Lower lobe of right lung (tissue), 2 donors: ENCODE results near the gene CHCHD10. TPM values are rescaled to one million over a fixed set of nuclear protein-coding genes. Genes with fewer than 3 reads are reported as not detected.

Experiments used
- ATAC-seq, 2 donors: fragments of 200-7000 bp; cut with Tn5 transposase; one replicate each; pipeline ENCODE4 v1.9.1; 2020 to 2022; ENCODE audit warnings: mild to moderate bottlenecking in 2 of 2, moderate library complexity in 2 of 2
- DNase-seq: peaks from one replicate; pipeline ENCODE4 v3.0.0-alpha.2; 2020
- H3K27ac ChIP-seq: fragments of 200-600 bp; one replicate; pipeline ENCODE4 v1.8.0; 2022
- H3K27me3 ChIP-seq: fragments of 200-600 bp; one replicate; pipeline ENCODE4 v1.8.0; 2022; ENCODE audit warnings: low read depth
- H3K36me3 ChIP-seq: fragments of 200-600 bp; one replicate; pipeline ENCODE4 v1.8.0; 2022; ENCODE audit warnings: mild to moderate bottlenecking
- H3K4me1 ChIP-seq: fragments of 200-600 bp; one replicate; pipeline ENCODE4 v1.8.0; 2022
- H3K4me3 ChIP-seq: fragments of 200-600 bp; one replicate; pipeline ENCODE4 v1.8.0; 2022; ENCODE audit warnings: mild to moderate bottlenecking
- H3K9me3 ChIP-seq: fragments of 200-600 bp; one replicate; pipeline ENCODE4 v1.8.0; 2022
- intact Hi-C: fragments of 100-400 bp; cut with DNase I; formaldehyde crosslinking; loops from one replicate; pipeline ENCODE4 v1.11.0; 2022
- total RNA-seq: library from RNA; stranded (reverse); fragmentation: NEBNext Ultra II Directional; extraction: Animal tissue kit (Norgen Biotek cat#: 25700); gene quantifications from one replicate; pipeline ENCODE4 v1.2.1, GENCODE V29; 2021
- TF ChIP-seq, protein P1 (sequence below): fragments of 200-600 bp; IDR thresholded peaks from one replicate; pipeline ENCODE4 v1.8.0; 2022; ENCODE audit warnings: antibody characterized with exemption, mild to moderate bottlenecking
- donor health status: DM: no; HTN: yes; CAD: no; lungs with severe emphysema.

CHCHD10 gene
- total RNA-seq, 1 donor from 2014 or later = 114 TPM

DNA sequence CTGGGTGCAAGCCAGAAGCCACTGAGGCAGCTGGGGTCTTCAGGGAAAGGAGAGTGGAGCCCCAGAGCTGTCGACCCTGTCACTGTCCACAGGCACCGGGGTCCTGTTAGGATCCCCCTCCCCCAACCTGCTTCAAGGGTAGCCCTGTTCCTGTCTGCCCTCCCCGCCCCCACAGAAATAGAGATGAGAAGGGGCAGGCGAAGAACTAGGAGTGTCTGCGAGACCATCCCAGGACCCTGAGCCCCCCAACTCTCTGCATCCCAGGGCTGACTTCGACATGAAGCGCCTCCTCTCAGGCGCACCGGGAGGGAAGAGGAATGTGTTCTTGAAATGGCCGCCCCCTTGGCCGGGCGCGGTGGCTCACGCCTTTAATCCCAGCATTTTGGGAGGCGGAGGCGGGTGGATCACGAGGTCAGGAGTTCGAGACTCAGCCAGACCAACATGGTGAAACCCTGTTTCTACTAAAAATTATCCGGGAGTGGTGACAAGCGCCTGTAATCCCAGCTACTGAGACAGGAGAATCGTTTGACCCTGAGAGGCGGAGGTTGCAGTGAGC, 16.3 kb downstream of the CHCHD10 start:
- Histone ChIP-seq H3K4me3 (peak overlapping the region; percentile 70), H3K36me3 (no peaks in the 10 kb centered on the region), H3K9me3 (no peaks in the 10 kb centered on the region), H3K27ac (peak overlapping the region; percentile 93), H3K4me1 (peaks cover 14% of the 10 kb centered on the region), H3K27me3 (no peaks in the 10 kb centered on the region)
- TF ChIP-seq, protein P1, sequence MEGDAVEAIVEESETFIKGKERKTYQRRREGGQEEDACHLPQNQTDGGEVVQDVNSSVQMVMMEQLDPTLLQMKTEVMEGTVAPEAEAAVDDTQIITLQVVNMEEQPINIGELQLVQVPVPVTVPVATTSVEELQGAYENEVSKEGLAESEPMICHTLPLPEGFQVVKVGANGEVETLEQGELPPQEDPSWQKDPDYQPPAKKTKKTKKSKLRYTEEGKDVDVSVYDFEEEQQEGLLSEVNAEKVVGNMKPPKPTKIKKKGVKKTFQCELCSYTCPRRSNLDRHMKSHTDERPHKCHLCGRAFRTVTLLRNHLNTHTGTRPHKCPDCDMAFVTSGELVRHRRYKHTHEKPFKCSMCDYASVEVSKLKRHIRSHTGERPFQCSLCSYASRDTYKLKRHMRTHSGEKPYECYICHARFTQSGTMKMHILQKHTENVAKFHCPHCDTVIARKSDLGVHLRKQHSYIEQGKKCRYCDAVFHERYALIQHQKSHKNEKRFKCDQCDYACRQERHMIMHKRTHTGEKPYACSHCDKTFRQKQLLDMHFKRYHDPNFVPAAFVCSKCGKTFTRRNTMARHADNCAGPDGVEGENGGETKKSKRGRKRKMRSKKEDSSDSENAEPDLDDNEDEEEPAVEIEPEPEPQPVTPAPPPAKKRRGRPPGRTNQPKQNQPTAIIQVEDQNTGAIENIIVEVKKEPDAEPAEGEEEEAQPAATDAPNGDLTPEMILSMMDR = no peak
- intact Hi-C loops = no loop called here
- ATAC-seq (peak; percentile 30 to 49), DNase-seq (no peak)

DNA sequence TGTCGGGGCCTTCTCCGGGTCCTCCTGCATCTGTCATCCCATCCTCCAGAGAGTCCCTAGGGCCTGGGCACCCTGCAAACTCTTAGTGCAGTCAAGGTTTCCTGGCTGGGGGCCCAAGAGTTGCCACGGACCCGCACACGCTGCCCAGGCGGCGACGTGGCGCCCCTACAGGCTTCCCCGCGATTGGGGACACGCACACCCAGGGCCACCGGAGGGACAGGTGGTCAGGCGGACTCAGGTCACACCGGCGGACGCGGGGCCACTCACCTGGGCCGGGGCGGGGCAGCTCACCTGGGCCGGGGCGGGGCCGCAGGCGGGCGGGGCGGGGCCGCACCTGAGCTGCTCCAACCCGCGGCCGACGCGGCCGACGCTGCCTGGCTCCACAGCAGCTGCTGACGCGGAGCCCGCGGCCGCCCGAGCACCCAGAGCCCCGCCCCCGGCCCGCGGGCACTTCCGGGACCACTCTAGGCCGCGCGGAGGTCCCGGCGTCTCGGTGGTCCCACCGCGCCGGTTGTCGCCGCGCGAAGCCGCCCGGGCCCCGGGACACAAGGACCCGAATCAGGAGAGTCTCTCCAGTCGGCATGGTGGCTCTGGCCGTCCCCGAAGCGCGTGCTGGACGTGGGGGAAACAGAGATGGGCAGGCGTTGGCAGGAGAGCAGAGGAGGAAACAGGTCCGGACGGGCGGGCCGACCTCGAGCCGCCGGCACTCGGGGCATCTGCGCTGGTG, 16.9 kb downstream of the CHCHD10 start, which contains the start of gene ZNF70:
TSS of gene ZNF70 (minus strand) at position 399 of the 727 bp plus-strand sequence. CDS start 5,972 bp downstream, outside the sequence.
- DNase-seq = peak; percentile 95
- intact Hi-C loops = no loop called here
- peak; percentile 98 to 99 for ATAC-seq

DNA sequence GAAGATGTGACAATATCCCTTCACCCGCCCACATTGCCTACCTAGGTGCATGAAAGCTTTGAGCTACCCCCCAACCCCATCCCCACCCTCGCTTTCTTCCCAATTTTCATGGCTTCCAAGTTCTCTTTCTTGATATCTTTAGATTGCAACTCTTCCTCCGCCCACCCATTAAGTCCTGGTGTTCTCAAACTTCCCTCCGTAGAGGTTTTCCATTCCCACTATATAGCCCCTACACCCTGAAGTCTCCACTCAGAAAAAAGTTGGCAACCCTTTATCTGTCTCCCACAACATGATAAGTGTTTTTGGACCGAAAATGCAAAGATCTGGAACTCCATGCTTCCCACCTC, 17.4 kb downstream of the CHCHD10 start:
- TF ChIP-seq, protein P1 = no peak
- no peak for ATAC-seq
- peak overlapping the region; percentile 93 for H3K27ac ChIP-seq
- no peaks in the 10 kb centered on the region for H3K27me3 ChIP-seq
- H3K9me3 ChIP-seq = no peaks in the 10 kb centered on the region
- no peak for DNase-seq
- no peaks in the 10 kb centered on the region for H3K36me3 ChIP-seq
- peaks cover 14% of the 10 kb centered on the region for H3K4me1 ChIP-seq
- intact Hi-C loops = no loop called here
- peak overlapping the region; percentile 70 for H3K4me3 ChIP-seq

More for the DNA sequence above, 16.9 kb downstream of the CHCHD10 start, which contains the start of gene ZNF70:
- Histone ChIP-seq H3K27me3 (no peaks in the 10 kb centered on the region), H3K36me3 (no peaks in the 10 kb centered on the region), H3K27ac (peak within 1 kb of the TSS; percentile 93), H3K9me3 (no peaks in the 10 kb centered on the region), H3K4me1 (peaks cover 14% of the 10 kb centered on the region), H3K4me3 (peak within 1 kb of the TSS; percentile 70)
- TF ChIP-seq, protein P1 = peak; percentile 35

DNA sequence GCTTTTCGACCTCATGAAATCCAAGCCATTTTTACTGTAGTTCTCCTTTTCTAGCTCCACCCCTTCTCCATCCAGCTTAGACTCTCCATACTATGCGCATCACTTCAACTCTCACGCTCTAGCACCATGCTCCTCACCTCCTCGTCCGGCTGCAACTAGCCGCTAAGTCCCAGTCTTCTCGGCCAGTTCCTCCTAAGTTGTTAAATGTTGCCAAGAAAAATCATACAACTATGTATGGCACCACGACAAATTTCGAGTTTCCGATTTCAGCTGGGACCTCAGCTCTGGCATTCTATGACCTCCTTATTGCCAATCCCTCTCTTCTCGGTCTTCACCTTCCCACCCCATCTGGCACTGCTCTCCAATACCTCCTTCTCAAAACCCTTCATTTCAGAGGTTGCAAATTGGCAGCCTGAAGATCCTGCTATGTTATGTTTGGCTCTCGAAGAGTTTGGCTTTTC, 17.9 kb downstream of the CHCHD10 start:
- no peak for DNase-seq
- ATAC-seq = no peak
- TF ChIP-seq, protein P1 = no peak
- Histone ChIP-seq H3K27ac (no peak overlapping the region), H3K4me3 (peak overlapping the region; percentile 70), H3K9me3 (no peaks in the 10 kb centered on the region), H3K27me3 (no peaks in the 10 kb centered on the region), H3K36me3 (peaks cover 3% of the 10 kb centered on the region), H3K4me1 (peaks cover 14% of the 10 kb centered on the region)
- intact Hi-C loops = no loop called here

DNA sequence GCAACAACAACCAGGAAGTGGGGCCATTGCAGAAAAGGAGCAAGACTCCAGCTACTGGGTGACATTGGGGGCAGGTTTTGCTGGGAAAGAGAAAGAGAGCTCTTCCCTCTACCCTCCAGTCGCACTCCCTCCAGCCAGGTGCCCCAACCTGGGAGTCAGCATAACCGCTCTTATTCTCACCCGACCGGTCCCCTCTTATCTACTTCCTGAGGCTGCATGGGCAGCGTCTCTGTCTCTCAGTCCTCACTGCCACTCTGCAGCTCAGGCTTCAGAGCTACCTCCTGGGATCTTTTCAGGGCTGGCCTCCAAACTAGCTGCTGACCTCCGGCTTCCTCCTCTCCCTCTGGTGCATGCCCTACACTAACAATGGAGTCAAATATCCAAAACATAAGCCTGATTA, 22.0 kb downstream of the CHCHD10 start:
- ATAC-seq (no peak), DNase-seq (no peak)
- H3K36me3 ChIP-seq = peaks cover 32% of the 10 kb centered on the region
- H3K27ac ChIP-seq = no peak overlapping the region
- H3K4me3 ChIP-seq = no peak overlapping the region
- intact Hi-C loops = no loop called here
- TF ChIP-seq, protein P1 = no peak
- H3K27me3 ChIP-seq = no peaks in the 10 kb centered on the region
- H3K4me1 ChIP-seq = peaks cover 8% of the 10 kb centered on the region
- H3K9me3 ChIP-seq = no peaks in the 10 kb centered on the region
